NAMALWA (cell line): ENCODE results near the gene ACTR3C.
"Not testable (repeated sequence)": the region's sequence is repeated elsewhere in the genome, so short reads cannot be mapped to it uniquely, and the experiment has no call there.

Experiments used
- DNase-seq: peaks from one replicate; pipeline ENCODE4 v3.0.0-alpha.2; 2015; ENCODE audit warnings: low spot score

Gene ACTR3C

DNA sequence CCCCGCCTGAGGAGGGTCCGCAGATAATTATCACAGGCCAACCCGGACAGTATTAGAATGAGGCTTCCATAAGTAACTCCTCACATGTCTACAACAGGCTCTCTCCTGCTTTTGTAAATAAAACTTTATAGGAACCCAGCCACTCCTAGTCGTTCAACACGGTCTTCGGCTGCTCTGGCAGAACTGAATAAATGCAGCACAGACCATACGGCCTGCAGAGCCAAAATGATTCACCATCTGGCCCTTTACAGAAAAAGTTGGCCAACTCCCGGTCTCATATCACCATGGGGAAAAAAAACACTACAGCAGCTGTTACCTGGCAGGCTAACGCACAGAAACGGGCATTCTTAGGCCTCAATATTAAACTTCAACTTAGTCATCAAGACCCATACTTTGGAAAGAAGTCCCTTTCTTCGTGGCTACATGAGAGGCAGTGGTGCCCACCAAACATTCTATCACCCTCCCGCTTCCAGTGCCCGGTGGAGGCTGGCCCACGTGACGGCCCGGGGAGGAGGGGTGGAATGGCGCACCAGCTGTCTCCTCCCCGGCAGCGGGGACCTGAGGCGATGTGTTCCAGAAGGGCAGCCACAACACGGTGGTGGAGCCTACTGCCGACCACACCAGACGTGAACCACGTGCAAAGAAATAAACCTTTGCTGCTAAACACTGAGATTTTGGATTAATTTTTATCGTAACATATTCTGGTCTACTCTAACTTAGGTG, 41.5 kb downstream of the ACTR3C start:
- DNase-seq: not testable (repeated sequence)

DNA sequence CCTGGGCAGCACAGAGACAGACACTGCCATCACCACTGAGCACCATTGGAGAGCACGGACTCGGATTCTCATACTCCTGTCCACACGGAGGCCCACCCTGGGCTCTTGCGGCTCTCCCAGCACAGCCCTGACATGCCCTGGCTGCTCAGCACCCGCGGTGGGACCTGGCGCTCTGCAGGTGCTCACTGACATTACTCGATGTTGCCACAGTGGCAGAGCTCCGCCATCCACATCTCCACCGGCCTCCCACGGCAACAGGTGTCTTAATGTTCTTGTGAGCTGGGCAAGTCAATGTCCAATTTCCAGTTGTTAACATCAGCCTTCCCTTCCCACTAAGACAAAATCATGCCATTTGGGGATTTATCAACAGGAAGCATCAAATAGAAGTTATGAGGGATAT, 45.0 kb downstream of the ACTR3C start:
- DNase-seq: not testable (repeated sequence)

DNA sequence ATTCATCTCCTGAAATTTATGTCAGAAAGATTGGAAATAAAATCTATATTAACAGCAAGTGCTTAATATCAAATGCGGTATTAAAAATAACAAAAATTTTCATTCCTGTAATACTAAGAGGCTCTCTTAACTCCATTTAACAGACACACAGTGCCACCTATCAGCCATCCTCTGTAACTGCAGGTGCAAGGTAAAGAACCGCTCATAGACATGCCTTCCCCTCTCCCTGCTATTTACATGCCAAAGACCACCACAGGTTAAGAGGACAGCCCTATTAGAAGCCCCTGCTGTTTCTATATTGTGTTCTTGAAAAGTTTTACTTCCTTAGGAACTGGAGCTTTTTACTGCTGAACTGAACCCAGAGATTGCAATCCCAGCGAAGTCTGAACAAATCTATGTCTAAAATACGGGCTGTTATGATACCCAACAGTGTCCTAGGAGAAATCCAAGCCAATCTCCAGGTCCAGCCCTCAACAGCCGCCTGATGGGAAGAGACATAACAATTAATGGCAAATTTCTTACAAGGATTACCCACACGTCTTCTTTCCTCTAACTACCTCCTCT, 47.1 kb downstream of the ACTR3C start:
- peak; percentile 75 for DNase-seq

DNA sequence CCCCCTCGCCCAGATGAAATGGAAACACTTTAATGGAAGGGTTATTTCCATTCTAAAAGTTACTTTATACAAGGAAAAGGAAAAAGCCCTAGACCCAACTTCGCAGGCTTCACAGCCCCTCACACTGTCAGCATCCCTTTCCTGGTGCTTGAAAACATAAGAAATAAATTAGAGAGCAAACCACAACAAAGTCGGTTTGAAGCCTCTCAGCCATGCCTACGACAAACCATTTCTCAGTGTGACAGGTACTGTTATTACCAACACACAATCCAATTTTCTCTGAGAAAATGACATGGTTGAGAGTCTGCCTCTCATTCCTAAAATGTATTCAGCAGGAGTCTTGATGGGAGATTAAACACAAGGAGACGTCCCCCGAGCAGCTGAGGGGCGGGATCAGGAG, 51.4 kb downstream of the ACTR3C start:
- not testable (repeated sequence) for DNase-seq

DNA sequence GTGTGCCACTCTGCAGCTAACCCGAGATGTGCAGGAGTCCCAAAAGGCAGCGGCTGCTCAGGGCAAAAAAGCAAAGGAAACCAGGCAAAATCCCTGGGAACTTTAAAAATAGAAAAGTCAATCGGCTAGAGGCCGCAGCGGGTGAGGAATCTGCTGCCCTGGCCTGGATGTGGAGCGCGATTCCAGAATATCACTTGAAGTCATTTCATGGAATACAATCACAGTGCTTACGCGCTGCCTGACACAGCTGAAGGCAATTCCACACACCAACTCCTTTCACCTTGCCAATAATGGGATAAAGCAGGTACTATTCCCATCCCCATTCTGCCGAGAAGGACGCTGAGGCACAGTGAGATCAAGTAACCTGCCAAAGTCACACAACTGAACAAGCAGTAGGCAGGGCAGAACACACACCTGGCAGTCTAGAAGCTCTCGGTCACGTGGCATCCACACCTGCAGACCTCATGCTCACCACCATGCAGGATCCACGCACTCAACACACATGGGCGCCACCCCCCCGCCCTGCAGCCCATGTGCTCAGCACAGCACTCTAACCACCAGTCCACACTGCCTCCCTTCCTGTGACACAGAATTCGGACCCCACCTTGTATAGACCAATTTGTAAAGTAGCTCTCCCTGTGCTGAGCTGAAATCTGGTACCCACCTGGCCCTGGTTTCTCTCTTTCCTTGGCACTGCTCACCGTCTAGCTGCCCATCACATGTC, 53.1 kb downstream of the ACTR3C start:
- DNase-seq: not testable (repeated sequence)

DNA sequence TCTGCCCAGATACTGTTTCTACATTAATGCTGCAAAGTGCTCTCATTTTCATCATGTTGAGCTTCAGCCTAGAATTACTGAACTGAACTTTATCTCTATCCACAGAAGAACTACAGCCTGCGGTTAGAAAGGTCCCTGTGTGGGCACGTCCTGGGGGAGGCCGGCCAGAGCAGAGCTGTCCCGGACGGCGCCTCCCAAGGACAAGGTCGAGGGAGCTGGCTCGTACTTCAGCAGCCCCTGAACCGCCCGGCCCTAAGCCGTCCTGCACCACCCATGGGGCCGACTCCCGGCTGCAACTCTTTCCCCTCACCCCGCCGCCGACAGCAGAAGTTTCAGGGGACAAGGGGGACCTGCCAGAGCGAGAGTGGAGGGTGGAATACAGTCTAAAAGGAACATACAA, 54.5 kb downstream of the ACTR3C start:
- not testable (repeated sequence) for DNase-seq

DNA sequence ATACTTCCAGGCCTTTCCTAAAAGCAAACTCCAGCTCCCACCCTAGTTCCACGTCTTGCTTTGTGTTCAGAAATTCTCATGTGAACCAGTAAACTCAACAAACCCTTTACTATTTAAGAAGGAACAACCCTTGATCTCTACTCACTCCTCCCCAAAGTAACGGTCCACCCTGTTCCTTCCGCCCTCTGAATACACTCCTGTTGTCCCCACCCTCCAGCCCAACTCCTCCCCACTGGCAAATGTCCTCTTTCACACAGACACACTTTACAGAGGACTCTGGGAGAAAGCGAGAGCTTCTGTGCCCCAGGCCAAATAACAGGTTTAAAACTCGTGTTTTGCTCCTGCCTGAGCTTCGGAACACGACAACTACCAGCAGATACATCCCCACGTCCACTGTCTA, 55.1 kb downstream of the ACTR3C start:
- not testable (repeated sequence) for DNase-seq

DNA sequence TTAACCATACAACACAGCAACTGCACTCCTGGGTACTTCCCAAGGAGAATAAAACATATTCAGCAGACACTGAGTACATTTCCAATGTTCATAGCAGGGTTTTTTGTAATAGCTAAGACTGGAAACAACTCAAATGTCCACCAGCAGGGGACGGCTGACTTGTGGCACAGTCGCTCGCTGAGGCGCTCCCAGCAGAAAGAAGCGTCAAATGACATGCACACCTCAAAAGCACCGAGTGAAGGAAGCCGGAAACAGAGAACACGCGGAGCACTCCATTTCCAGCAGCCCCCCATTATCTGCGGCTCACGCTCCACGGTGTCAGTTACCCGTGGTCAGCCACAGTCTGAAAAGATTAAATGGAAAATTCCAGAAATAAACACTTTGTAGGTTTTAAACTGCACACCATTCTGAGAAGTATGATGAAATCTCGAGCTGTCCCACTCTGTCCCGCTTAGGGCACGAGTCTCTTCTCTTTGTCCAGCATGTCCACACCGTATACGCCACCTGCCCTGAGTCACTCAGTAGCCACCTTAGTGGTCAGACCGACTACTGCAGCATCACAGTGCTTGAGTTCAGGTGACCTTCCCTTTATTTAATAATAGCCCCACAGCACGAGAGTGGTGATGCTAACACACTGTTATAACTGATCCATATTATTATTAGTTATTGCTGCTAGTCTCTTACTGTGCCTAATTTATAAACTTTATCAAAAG, 56.2 kb downstream of the ACTR3C start:
- not testable (repeated sequence) for DNase-seq

DNA sequence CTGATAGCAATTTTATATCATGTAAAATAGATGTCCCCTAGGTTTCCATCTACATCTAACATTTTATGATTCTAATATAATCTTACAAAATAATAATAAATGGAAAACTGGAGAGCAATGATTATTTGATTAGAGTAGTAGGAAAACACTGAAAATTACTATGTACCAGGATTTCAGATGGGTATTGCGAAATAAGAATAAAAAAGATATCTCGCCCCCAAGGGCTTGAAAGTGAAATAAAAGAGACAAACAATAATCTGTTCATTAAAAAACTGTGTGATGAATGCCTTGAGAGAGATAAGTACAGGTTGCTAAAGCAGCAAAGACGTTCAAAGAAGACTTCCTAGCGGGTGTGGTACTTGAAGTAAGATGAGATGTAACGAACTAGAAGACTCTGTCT, 60.7 kb downstream of the ACTR3C start:
- DNase-seq: not testable (repeated sequence)

DNA sequence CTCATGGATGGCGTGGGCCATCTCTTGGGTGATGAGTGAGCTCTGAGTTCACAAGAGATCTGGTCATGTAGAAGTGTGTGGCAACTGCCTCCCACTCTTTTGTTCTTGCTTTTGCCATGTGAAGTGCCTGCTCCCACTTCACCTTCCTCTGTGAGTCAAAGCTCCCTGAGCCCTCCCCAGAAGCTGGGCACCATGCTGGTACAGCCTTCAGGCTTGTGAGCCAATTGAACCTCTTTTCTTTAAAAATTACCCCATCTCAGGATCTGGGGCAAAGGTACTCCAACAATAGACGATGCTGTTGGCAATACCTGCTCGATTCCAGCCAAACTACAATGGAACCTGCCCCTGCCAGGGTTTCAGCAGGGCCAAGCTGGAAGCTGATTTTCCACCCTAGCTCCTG, 75.6 kb downstream of the ACTR3C start:
- DNase-seq: not testable (repeated sequence)

DNA sequence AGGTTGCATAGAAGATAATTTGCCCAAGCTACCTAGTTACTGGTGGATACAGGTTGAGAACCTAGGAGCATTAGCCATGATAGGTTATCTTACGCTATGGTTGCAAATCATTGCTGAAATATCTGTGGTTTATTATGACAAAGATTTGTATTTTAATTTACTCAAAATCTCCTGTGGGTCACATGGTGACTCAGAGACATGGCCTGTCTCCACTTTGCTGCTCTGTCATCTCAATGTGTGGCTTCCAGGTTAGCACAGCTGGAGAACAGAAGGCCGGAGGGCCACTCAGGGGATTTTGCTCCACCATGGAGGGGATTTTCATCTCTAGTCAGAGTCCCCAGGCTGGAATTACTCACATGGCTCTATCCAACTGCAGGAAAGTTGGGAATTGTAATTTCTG, 78.1 kb downstream of the ACTR3C start:
- DNase-seq: not testable (repeated sequence)

DNA sequence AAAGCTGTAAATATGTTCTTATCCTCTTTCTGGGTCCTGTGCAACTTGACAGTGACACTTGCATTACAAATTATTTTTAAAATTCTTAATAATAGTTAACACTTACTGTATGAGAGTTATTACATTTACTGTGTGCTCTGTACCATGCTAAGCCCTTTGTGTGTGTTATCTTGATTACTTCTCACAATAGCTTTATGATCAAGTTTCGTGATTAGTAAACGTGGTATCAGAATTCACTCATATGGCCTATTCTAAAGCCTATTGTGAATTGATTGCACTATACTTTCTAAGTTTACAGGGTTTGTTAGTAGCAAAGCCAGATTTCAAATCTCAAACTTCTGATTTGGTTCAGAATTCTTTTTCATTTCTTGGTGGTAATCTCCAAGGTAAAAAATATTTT, 80.4 kb downstream of the ACTR3C start:
- not testable (repeated sequence) for DNase-seq

DNA sequence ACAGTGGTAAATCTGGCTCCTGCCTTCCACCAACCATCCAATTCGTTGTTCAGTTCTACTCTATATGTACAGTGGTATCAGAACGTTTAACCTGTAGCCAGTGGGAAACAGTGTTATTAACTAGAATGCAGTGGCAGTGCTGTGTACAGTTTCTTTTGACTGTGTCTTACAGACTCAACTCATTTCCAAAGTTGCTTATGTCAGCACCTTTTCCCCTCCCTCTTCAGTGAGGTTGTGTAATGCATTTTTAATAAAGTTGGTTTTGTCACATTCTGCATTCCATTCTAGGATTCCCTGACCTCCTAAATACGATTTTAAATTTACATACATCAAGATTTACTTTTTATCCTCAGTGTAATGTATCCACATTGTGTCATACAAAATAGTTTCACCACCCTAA, 97.9 kb downstream of the ACTR3C start:
- not testable (repeated sequence) for DNase-seq

DNA sequence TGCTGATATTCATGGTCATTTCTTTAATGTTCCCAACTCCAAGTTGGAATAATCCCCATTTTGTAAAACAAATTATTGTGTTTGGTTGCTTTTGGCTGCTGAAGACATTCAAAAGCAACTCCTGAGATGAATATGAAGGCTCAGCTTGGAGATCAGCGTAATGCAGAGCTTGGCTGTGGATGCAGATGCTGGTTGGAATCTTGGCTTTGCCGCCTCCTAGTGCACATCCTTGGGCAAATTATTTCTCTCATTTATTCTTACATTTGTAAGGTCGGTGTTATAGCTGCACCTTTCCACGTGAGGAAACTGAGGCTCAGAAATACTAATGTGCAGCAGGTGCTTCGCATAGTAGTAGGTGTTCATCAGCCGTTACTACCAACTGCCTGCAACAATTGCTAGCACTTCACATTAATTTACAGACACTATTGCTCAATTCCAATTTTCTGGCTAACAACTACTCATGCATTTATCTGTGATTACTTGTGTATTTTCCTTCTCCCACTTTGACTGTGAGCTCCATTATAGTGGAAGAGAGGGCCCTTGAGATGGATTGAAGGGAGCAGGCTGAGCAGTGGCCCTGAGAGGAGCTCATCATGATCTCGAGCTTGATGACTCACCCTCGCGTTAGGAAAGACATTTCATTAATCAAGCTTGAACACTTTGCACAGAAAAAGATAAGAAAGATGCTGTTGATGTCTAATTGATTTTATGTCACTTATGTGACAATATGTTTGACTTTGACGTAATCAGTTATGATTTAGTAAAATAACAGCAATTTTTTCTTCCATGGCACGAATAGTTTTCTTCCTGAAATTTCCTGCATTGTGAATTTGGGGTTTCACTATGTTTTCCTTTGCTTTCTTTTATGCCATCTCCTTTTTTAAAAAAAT, 101.0 kb downstream of the ACTR3C start:
- DNase-seq: not testable (repeated sequence)

DNA sequence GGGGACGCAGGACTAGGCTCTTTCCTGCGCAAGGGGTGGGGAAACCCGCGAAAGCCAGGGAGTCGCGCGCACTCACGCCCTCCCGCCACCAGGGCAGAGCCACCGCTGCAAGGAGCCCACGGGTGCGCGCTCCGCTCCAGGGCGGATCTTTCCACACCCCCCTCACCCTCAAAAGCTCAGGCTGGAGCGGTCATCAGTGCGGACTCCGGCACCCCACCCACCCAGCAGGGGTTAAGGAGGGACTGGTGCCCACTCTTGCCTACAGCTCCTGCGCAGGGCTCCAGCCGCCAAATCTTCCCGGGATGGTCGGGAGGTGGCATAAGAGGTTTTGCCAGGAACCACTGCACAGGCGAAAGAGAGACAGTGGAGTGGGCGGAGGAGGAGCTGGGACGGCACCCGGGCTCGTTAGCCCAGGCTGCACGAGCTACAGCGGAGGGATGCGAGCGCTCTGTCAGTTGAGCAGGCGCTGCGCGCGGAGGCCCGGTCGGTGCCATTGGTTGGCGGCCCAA, 102.6 kb downstream of the ACTR3C start:
- DNase-seq: not testable (repeated sequence)

DNA sequence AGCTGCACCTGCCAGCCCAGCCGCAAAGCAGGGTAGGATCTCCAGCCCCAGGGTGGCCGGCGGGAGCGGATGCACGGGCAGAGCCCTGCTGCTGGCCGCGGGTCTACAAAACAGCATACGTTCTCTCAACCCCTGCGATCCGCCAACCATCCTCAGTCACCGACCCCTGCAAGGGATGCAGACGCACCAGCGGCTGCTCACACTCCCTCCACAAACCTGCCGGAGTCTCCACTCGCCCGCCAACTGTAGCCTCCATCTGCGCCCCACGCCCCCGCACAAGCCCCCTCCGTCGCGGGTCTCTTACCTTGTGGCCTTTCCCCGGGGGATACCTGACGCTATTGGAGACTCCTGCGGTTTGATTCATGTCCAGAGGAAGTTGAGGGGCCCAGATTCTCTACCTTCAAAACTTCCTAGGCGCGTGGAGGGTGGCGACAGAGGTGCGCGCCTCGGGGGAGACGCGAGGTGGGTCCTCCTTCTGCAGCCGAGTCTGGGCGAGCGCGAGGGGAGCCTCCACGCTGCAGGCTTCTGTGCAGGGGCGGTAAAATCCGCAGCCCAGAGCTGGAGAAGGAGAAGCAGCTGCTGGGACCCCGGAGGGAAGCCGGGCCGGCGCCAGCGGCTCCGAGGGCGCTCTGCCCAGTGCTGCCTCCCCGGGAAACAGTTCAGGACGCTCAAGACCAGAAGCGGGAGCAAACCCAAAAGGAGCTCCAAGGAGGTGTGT, 103.2 kb downstream of the ACTR3C start:
- not testable (repeated sequence) for DNase-seq

DNA sequence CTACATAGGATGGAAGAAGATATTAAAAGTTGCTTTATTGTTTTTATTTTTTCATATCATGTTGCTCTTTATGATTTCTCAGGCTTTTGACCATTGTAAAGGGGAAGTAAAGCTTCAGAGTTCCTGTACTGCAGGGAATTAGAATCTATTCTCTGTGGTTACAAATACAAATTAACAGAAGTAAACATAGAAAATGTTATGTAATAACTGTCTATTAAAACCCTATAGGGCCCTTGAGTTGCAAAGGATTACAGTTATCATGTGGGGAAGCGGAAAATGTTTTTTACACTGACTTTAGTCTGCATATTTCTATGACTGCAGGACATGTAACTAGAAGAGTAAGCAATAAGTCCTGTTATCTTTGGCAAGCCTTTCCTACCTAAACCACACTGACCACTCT, 116.5 kb downstream of the ACTR3C start:
- not testable (repeated sequence) for DNase-seq

DNA sequence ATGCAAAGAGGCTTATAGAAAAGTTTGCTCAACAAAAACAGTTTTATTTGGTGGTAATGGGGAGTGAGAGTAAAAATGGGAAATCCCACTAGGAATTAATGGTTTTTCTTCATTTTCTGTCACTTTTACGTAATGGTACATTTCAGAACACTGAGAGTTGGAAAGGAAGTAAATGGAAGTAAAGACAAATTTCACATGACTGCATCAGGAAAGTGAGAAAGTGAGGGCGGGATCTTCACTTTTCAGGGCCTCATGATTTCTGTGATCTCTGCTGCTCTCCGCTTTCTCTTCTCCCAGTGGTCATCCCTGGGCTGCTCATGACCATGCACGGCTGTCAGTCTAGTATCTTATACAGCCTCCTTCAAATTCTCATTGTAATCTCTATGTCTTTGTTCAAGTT, 117.5 kb downstream of the ACTR3C start:
- not testable (repeated sequence) for DNase-seq

DNA sequence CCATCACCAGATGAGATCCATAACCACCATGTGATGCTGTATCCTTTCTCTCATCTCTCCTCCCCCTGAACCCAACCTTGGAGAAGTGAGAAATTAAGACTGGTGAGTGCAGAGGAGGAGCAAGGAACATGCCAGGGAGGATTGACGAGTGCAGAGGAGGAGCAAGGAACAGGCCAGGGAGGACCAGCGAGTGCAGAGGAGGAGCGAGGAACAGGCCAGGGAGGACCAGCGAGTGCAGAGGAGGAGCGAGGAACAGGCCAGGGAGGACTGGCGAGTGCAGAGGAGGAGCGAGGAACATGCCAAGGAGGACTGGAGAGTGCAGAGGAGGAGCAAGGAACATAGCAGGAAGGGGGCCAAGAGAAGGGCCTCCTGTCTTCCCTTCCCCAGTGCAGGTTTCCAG, 118.8 kb downstream of the ACTR3C start:
- not testable (repeated sequence) for DNase-seq

DNA sequence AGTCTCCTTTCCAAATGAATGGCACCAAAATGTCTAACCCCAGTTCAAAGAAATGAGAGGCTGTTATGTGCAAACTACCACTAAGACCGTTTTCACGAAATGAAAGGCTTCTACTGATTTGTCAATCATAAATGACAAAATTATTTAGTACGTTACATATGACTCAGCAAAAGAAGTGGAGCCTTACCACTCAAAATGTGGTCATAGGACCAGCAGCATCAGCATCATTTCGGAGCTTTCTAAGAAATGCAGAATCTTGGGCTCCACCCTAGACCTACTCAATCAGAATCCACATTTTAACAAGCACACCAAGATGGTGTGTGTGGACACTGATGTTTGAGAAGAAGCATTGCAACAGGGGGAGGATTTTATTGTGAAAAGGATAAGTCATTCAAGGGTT, 120.5 kb downstream of the ACTR3C start:
- not testable (repeated sequence) for DNase-seq
